Measurements from ENCODE around the gene SOX5.
"Not testable (repeated sequence)": the region's sequence is repeated elsewhere in the genome, so short reads cannot be mapped to it uniquely, and the experiment has no call there.

The SOX5 gene

DNA sequence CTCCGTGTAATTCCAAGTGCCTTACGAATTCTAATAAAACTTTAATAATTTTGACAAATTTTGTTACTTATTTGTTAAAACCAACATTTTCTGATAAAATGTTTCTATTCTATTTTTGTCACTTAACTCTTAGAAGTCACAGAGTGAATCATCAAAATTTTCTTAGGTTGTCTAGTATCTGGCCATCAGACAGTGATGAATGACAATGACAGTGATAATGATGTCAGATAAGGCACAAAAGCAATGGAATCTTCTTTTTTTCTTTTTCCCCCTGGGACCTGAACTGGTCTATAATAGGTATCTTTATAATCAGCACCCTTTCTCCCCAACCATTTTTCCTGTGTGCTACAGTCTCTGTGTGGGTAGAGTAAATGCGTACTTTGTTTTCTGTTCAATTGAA, 407.3 kb downstream of the SOX5 start:
- no peak for DNase-seq (ENCODE audit: low spot score)

DNA sequence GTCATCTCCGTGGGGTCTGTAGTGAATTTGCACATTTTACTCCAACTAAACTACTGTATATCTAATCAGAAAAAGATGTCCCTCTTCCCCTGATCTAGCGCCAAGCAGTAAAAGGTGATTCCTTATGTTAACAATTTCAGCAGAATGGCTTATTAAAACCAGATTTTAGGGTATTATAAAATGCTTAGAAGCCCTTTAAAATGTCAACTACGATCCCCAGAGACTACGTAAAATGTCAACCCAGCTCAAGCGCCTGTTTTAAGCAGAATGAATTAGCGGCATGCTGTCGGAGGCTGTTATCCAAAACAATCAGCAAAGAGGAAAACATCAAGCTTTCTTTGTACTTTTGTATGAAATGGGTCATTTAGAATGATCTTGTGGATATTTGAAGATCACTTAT, 408.9 kb downstream of the SOX5 start:
- no peak for DNase-seq (ENCODE audit: low spot score)

DNA sequence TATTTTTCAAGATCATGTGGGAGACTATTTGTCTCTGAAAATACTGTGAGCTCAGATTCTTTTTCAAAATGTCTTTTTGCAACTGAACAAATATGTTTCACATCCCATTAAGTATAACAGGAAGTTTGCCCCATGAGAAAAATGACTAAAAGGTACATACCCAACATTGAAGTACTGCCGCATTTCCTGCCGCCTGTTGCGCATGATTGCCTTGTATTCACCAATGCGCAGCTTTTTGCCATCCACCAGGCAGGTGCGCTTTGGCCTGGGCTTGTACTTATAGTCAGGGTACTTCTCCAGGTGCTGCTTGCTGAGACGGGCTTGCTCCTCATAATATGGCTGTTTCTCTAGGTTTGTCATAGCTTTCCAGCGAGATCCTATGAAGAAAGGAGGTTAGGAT, 413.2 kb downstream of the SOX5 start:
- DNase-seq (ENCODE audit: low spot score), result no peak

DNA sequence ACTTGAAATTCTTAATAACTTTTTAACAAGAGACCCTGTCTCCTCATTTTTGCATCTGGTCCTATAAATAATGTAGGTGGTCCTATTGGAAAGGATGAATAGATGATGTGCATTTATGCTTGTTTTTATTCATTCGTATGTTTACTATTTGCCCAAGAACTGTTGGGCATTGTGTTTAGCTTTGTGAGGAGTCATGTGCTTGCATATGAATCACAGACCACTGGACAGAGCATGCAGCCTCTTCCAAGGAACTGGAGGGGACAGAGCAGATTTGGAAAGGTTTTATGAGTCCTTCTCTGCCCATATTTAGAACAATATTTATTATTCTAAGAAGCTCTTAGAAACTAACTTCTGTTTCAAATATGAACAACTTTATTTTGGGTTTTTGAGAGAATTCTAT, 414.0 kb downstream of the SOX5 start:
- no peak for DNase-seq (ENCODE audit: low spot score)

DNA sequence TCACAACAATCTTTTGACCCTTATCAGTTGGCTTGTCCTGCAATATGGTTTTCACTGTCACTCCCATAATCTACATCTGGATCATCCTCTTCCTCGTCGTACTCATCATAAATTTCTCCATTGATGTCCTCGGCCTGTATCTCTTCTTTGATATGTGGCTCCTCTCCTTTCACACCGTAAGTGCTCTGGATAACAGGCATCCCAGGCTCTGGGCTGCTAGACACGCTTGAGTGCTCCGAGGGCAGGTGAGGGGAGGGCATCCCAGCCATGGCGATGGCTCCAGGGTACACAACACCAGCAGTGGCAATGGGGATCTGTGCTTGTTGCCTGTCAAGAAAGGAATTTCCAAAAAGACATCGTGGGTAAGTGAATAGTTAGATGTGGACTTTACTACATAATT, 415.3 kb downstream of the SOX5 start:
- no peak for DNase-seq (ENCODE audit: low spot score)

DNA sequence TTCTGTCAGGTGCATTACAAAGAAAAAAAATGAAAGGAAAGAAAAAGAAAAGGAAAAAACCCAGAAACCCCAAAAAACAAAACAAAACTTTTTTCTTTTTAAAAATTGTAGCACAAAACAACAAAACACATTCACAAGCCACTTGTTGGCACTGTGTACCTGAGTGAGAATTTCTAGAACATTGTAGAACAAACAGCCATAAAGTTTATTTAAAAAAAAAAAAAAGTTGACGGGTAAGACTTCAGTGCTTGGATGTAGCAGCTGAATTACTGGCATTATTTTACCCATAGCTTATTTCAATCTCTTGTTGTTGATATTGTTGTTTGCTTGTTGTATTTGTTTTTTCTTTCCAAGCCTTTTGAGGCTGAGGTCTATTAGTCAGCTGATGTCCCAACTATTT, 415.8 kb downstream of the SOX5 start:
- no peak for DNase-seq (ENCODE audit: low spot score)

DNA sequence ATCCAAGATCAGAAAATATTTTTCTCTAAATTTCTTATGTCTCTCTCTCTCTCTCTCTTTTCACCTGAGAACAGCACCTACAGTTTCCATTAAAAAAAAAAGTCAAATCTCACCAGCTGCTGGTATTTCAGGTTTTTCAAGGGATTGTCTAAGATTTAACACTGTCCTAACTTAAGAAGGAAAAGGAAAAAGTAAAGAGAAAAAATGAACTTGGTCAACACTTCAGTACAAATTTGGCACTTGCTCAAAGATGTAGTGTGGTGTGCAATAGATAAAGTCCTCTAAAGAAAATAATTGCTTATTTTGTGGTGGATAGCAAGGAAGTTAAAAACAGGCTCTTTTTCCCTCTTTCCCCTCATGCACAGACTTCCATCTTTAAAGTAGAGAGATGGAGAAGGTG, 416.2 kb downstream of the SOX5 start:
- DNase-seq (ENCODE audit: low spot score), result no peak

DNA sequence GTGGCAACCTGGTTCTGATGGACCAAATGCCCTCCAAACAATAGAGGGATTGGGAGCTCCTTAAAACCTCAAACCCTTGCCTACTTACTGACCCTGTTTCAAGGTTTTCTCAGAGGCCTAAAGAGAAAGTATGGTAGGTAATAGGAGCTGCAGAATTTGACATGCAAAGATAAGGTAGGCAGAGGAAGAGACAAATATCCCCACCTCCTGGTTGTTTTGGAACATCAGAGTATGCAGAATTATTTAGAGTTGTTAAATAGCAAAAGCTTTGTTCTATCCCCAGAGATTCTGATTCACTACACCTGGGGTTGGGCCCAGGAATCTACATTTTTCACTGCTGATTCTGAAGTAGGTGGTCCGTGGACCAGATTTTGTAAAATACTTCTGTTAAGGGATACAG, 421.2 kb downstream of the SOX5 start:
- DNase-seq (ENCODE audit: low spot score), result no peak

DNA sequence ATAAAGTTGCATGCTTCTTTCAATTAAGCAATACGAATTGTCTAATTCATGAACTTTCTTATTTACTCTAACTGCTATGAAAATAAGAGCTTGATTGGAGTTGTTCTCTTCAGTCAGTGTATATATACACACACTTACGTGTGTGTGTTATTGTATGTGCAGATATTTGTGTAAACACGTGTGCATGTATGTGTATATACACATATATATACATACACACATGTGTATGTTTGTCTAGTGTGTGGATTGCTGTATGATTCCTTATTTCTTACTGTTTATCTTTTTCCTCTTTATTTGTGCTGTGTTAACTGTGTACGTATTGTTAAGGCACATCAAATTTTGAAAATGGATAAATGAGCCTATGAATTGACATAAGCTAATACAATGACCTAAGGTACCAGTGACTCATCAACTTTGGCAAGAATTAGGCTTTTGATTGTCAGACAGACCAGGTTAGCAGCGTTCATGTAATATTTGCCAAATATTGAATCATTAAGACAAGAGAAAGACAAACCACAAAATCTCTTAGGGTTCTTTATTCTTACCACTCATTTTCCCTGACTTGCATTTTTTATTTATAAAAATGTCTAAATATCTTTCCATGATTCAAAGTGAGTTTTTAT, 423.9 kb downstream of the SOX5 start:
- no peak for DNase-seq (ENCODE audit: low spot score)

DNA sequence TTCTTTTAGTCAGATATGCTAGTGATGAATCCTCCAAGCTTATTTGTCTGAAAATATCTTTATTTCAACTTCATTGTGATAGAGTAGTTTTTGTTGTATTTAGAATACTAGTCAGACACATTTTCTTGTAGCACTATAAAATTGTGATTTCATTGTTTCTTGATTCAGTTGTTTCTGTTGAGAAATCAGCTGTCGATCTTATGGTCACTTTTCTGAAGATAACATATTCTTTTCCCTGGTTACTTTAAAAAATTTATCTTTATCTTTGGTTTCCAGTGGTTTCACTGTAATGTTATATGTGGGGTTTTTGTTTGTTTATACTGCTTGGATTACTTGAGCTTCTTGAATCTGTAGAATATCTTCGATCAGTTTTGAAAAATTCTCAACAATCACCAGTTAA, 426.1 kb downstream of the SOX5 start:
- DNase-seq (ENCODE audit: low spot score), result no peak

DNA sequence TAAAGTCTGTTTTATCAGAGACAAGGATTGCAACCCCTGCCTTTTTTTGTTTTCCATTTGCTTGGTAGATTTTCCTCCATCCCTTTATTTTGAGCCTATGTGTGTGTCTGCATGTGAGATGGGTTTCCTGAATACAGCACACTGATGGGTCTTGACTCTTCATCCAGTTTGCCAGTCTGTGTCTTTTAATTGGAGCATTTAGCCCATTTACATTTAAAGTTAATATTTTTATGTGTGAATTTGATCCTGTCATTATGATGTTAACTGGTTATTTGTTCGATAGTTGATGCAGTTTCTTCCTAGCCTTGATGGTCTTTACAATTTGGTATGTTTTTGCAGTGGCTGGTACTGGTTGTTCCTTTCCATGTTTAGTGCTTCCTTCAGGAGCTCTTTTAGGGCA, 430.0 kb downstream of the SOX5 start:
- not testable (repeated sequence) for DNase-seq (ENCODE audit: low spot score)

DNA sequence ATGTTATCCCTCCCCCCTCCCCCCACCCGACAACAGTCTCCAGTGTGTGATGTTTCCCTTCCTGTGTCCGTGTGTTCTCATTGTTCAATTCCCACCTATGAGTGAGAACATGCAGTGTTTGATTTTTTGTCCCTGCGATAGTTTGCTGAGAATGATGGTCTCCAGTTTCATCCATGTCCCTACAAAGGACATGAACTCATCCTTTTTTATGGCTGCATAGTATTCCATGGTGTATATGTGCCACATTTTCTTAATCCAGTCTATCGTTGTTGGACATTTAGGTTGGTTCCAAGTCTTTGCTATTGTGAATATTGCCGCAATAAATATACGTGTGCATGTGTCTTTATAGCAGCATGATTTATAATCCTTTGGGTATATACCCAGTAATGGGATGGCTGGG, 433.7 kb downstream of the SOX5 start:
- not testable (repeated sequence) for DNase-seq (ENCODE audit: low spot score)

DNA sequence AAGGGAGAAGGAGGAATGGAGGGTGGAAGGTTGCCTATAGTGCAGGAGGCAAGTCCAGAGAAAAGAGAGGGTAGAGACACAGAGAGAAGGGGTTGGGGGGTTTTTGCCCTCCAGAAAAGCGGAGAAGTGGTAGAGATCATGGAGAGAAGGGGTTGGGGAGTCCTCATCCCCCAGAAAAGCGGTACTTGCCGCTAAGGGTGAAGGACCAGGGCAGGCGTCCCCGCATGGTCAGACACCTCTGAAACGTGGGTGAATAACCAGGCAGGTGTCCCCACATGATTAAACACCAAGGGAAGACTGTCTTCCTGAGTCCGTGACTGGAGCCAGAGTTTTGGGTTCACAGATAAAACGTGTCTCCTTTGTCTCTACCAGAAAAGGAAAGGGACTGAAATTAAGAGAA, 439.0 kb downstream of the SOX5 start:
- no peak for DNase-seq (ENCODE audit: low spot score)

DNA sequence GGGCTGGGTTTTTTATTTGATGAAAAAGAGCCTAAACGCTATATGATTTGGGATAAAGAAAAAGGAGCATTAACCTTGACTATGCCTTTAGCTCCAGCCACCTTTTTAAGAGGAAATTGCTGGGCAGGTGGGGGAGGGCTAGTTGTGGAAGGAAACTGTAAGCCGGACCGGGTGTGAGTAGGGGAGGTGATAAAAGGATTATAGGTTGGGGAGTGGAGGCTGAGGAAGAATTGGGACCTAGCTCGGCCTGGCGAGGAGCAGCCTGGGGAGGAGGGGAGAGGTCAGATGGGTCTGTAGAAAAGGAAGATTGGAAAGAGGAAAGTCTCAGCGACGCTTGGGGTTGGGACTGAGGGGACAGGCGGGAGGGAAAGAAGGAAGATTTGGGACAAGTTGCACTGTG, 439.6 kb downstream of the SOX5 start:
- not testable (repeated sequence) for DNase-seq (ENCODE audit: low spot score)

DNA sequence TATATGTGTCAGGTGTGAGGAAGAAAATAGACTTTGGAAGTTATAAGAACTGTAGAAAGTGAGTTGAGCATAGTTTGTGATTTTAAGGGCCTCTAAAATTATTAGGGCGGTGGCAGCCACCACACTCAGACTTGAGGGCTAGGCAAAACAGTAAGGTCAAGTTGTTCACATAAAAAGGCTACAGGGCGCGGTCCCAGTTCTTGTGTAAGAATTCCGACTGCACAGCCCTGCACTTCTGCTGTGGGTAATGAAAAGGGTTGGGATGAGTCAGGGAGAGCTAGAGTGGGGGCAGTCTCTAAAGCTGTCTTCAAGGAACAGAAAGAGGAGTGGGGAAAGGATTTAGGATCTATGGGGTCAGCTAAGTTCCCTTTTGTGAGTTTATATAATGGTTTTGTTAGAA, 441.7 kb downstream of the SOX5 start:
- DNase-seq (ENCODE audit: low spot score), result not testable (repeated sequence)

DNA sequence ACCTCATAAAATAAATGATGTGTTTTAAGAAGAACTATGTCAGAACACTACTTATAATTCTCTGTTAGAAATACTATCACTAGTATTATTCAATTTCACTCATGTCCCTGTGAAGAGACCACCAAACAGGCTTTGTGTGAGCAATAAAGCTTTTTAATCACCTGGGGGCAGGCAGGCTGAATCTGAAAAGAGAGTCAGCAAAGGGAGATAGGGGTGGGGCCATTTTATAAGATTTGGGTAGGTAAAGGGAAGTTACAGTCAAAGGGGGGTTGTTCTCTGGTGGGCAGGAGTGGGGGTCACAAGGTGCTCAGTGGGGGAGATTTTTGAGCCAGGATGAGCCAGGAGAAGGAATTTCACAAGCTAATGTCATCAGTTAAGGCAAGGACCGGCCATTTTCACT, 443.7 kb downstream of the SOX5 start:
- DNase-seq (ENCODE audit: low spot score), result not testable (repeated sequence)

DNA sequence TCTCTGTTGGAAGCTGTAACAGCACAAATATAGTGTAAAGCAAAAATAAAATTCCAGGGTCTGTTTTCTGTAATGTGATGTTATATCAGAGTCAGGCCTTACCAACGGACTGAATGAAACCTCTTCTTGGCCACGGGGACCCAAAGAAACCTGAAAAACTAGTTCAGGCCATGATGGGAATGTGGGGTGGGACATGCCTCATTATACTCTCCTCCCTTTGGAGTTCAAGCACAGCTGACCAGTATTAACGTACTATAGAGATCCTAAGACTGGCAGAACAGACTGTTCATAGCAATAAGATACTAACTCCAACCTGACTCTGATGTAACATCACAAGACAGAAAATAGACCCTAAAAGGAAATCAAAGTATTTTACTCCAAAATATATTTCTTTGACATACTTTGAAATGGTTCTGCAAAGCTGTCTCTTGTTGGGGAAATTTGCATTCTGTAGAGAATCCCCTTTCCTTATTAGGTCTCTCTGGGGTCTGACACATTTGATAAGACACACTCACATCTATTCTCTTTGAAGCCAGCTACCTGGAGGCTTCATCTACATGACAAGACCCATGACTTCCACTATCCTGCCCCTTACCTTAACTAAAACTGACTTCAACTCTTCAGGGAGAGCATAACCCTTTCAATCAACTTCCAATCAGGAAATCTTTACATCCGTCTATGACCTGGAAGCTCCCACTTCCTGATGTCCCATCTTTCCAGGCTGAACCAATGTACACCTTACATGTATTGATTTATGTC, 444.6 kb downstream of the SOX5 start:
- no peak for DNase-seq (ENCODE audit: low spot score)

DNA sequence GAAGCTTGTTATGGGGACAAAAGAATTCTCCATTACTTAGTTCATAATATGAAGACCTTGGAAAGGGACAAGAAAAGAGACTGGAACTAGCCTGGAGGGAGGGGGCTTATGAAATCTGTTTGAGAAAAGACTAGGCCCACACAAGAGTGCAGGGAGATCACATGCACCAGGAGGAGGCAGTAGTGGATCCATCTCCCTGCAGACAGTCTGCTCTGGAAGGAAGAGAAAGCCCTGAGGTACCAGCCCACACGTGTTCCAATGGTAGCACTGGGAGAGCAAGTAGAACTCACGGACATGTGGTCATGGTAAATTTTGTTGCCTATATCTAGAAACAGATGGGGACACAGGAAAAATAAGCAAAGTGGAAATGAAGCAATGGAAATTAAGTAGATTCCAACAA, 445.4 kb downstream of the SOX5 start:
- DNase-seq (ENCODE audit: low spot score), result no peak

DNA sequence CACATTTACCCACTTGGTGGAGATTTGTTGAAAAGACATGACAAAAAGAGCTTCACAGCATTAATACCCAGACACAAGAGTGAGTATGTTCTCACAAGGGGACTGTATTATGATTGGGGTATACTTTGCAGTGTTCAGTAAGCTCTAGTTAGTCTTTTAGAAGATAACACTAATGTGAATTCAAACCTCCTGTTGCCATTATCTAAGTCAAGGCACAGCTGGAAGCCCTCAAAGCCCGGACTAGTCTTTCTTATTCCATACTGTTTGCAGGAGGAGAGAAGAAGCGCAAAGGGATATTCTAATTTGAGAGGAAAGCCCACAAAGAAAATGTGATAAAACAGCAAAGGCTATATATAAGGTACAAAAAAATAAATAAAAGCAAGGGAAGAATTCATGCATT, 445.9 kb downstream of the SOX5 start:
- DNase-seq (ENCODE audit: low spot score), result no peak

DNA sequence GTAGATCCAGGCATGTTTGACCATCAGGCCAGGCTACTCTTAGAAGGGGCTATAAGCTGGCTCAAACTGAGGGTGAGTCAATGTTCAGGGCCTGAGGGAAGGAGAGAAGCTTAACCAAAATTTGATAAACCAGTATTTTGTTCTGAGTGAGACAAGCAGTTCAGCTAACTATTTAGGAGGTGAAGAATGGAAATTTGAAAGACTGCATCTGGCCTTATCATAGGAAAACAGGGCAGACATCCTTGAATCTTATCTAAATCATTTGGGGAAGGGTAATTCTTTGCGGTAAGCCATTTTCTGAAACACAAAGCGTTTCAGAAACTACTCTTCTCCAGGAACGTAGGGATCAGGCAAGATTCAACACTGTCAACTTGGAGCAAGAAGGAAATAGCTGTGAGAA, 447.2 kb downstream of the SOX5 start:
- DNase-seq (ENCODE audit: low spot score), result no peak

DNA sequence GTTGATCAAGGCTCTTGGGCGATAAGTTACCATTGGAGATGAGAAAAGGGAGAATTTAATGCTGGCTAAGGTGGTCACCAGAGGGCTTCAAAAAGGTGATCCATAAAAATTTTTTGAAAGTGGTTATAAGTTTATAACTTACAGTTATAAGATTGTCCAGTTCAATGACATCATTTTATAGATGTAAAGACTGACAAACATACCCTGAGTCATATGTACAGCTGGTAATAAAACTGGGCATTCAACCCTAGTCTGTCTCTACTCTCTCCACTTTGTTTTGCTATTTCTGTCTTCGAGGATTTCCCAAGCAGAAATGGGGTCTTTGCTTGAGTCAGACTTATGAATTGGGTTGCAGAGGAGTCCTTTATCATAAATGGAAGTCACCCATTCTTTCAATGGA, 454.0 kb downstream of the SOX5 start:
- no peak for DNase-seq (ENCODE audit: low spot score)

DNA sequence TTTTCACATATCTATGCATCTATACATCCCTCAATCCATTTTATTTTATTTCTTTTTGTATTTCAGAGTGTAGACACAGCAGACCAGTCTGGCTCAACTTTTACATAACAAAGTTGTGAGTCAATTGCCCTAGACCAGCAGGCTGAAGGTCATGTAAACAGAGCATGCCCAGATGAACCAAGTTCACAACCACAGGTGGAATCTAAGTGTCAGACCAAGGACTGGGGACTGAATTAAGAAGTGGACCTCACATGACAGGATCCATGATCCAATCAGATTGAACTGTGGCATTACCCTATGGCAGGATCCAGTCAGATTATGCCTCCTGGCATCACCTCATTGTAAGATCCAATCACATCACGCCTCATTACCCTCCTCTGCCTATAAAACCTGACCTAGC, 455.8 kb downstream of the SOX5 start:
- DNase-seq (ENCODE audit: low spot score), result no peak

DNA sequence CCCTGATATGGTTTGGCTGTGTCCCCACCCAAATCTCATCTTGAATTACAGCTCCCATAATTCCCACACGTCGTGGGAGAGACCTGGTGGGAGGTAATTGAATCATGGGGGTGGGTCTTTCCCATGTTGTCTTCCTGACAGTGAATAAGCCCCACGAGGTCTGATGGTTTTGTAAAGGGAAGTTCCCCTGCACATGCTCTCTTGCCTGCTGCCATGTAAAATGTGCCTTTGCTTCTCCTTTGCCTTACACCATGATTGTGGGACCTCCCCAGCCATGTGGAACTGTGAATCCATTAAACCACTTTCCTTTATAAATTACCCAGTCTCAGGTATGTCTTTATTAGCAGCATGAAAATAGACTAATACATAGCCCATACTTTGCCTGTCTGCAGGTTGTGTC, 458.4 kb downstream of the SOX5 start:
- not testable (repeated sequence) for DNase-seq (ENCODE audit: low spot score)

DNA sequence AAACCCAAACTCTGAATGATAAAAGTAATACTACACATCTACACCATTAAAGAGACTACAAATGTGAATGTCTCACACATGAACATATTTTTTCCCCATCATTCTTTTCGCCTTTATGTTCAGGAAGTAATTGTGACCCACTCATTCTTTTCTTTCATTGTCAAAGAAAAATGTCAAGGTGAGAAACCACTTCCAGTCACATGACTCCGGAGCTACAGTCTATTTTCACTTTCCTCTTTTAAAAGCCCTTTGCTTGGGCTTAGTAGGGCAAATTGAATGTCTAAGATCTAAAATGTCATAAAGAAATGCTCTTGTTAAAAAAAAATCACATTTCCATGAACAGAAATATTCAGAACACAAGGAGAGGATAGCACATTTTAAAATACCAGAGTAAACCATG, 461.3 kb downstream of the SOX5 start:
- no peak for DNase-seq (ENCODE audit: low spot score)

All from hematopoietic multipotent progenitor cell treated with erythropoietin and hydrocortisone succinate and interleukin-3 and kit ligand, for 17 days (in vitro differentiated cells).